Vagina (tissue), 2 donors: ENCODE data around the gene MAFG.

Experiments used
- POLR2A ChIP-seq, 2 donors: fragments of 450-650 bp; IDR thresholded peaks; one replicate each; pipeline ENCODE4 v1.6.1; 2017; ENCODE audit warnings: antibody characterized with exemption in 2 of 2, mild to moderate bottlenecking in 2 of 2, moderate library complexity in 2 of 2
- TF ChIP-seq, protein P1 (sequence below), 3 experiments: fragments of 450-650 bp in 2 of 3; fragments of 200-600 bp in 1 of 3; sonication (generic) in 1 of 3; IDR thresholded peaks; one replicate each; pipeline ENCODE4 v1.5.1; 2017 to 2019; ENCODE audit warnings: antibody characterized with exemption in 3 of 3, mild to moderate bottlenecking in 2 of 3, moderate library complexity in 2 of 3

DNA sequence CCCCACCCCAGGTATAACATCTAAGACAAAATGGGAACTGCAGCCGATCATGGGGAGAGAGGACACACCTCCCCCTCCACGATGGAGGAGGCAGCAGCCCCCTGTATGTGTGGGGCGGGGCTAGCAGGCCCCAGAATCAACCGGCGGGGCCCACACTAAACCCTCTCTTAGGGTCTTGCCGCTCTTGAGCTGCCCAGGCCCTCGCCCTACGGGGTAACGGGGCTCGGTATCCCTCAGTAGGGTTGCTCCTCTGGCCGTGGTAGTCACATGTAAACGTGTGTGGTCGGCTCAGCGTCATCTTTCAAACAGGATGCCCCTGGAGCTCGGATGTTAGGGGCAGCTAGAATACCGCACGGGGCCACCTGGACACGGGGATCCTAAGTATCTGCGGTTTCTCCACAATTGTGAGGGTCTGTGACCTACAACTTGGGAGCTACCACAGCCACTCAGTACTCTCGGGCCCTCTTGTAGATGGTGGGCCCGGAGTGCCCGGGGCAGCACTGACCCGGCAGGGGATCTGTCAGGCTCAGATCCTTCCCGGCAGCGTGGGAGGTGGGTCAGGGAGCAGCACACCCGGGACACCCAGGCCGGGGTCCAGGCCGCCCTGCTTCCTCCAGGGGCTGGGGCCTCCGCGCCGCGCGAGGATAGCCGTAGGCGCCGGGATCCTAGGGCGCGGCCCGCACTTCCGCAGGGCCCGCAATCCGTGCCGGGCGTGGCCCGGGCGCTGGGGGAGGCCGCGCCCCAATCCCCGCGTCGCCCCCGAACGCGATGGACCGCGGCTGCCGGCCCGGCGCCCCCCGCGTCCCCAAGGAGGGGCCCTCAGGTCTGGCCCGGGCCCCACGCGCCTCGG lies 57.2 kb downstream of the MAFG start:
- no peak for TF ChIP-seq POLR2A (IDR thresholded peaks at IDR 0.05)
- TF ChIP-seq, protein P1, sequence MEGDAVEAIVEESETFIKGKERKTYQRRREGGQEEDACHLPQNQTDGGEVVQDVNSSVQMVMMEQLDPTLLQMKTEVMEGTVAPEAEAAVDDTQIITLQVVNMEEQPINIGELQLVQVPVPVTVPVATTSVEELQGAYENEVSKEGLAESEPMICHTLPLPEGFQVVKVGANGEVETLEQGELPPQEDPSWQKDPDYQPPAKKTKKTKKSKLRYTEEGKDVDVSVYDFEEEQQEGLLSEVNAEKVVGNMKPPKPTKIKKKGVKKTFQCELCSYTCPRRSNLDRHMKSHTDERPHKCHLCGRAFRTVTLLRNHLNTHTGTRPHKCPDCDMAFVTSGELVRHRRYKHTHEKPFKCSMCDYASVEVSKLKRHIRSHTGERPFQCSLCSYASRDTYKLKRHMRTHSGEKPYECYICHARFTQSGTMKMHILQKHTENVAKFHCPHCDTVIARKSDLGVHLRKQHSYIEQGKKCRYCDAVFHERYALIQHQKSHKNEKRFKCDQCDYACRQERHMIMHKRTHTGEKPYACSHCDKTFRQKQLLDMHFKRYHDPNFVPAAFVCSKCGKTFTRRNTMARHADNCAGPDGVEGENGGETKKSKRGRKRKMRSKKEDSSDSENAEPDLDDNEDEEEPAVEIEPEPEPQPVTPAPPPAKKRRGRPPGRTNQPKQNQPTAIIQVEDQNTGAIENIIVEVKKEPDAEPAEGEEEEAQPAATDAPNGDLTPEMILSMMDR (IDR thresholded peaks at IDR 0.05) = no peak
